HS-27A (cell line): ENCODE measurements around the gene MEI1.
"Not testable (repeated sequence)": the region's sequence is repeated elsewhere in the genome, so short reads cannot be mapped to it uniquely, and the experiment has no call there.

ENCODE experiments used
- DNase-seq: peaks from one replicate; pipeline ENCODE4 v3.0.0-alpha.2; 2012; ENCODE audit warnings: low read depth, missing footprints

Gene MEI1

DNA sequence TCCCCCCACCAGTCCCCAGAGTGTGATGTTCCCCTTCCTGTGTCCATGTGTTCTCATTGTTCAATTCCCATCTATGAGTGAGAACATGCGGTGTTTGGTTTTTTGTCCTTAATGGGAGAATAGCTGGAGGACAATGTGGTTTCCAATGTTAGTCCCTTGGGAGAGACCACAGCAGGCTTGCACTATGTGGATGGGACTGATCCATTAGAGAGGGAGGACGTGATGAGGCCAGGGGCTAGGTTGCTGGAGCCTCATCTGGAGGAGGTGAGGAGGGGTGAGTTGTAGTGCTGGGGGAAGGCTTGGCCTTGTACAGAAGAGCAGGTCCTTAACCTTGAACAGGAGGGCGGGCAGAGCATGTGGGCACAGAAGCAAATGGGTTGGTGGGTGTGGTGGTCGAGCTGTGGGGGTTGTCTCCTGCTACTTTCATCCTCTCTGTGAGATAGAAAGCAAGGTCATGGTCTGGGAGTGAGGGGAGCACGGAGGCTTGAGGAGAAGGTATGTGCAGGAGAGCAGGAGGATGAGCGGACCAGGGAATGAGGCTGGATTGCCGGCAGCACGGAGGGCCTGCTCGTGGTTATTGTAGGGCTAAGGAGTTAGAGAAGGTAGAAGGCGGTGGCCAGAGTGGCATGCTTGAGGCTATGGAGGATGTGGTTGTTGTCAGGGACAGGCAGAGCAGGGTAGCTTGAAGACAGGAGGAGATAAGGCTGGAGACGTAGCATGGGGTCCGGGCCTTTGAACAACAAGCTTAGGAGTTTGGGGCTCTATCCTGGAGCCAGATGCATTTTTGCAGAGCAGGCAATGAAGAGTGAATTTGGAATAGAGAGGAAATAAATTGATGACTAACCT is 122.4 kb downstream of the MEI1 start:
- no peak for DNase-seq

DNA sequence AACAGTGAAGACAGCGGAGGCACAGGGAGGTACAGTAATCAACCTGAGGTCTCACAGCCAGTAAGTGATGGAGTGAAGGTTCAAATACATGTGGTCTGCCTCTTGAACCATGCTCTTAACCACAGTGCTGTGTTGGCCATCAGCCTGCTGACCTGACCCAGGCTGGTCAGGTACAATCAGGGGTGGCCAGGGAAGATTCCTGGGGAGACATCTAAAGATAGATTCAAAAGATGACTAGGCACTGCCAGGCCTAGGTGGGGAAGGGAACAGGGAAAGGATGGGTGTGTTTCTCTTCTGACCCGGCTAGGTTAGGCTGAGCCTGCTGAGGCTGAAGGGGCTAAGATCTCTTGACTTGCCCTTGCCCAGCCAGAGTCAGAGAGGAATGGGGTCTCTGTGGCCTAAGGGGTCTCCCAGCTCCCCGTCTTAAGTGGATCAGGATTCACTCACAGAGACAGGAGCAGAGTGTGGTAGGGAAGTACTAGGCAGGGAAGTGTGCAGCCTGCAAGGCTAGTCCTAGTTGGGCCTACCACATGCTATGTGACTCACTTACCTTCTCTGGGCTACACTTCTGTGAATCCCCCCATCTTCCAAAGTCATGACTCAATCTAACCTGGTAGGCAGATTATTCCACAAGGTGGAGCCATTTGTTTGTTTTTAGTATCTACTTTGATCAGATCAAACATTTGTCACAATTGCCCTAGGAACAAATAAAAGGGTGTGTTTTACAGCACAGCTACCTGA is 123.2 kb downstream of the MEI1 start:
- DNase-seq = no peak

DNA sequence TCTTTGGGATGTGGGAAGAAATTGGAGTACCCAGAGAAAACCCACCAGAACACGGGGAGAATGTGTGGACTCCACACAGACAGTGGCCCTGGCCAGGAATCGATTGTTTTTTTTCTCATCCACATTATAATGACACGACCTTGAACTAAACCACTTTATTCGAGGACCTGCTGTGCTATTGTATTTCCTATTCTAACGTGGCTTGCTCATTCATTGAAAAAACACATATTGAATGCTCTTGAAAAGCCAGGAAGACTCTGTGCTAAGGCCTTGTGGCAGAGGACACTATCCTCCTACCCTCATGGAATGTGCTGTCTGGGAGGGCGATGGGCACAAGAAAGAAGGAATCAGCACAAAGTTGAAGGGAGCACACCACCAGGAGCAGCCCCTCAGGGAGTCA is 124.5 kb downstream of the MEI1 start:
- DNase-seq = no peak

DNA sequence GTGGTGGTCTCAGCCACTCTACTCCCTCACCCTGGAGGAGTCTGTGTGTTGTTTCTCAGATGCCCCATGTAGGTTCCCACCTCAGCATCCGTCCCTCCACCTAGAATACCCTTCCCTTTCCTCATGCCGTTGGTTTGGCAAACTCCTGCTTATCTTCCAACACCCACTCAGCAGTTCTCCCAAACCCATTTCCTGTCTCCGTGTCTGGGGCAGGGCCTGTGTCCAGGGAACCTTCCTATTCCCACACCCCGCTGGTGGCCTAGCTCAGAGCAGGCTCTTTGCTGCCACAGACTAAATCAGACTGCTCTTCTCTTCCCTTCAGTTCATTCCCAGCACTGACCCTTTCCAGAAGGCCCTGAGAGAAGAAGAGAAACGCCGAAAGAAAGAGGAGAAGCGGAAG is 126.1 kb downstream of the MEI1 start:
- no peak for DNase-seq

DNA sequence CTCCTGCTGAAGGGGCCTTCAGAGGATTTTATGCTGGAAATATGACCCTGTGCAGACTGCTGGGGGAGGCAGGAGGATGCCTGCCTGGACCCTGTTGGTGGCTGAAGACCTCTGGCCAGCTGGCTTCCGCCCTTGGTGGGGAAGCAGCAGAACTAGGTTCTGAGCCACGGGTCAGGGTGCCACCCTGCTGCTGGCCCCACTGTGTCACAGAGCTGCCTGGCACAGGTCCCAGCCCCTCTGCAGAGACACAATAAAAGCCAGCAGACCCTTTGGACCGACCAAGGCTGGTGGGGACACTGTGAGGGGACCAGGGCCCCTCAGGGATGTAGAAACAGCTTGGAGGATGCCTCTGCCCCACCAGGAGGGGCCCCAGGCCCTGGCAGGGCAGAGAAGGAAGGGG is 126.7 kb downstream of the MEI1 start:
- DNase-seq = no peak

DNA sequence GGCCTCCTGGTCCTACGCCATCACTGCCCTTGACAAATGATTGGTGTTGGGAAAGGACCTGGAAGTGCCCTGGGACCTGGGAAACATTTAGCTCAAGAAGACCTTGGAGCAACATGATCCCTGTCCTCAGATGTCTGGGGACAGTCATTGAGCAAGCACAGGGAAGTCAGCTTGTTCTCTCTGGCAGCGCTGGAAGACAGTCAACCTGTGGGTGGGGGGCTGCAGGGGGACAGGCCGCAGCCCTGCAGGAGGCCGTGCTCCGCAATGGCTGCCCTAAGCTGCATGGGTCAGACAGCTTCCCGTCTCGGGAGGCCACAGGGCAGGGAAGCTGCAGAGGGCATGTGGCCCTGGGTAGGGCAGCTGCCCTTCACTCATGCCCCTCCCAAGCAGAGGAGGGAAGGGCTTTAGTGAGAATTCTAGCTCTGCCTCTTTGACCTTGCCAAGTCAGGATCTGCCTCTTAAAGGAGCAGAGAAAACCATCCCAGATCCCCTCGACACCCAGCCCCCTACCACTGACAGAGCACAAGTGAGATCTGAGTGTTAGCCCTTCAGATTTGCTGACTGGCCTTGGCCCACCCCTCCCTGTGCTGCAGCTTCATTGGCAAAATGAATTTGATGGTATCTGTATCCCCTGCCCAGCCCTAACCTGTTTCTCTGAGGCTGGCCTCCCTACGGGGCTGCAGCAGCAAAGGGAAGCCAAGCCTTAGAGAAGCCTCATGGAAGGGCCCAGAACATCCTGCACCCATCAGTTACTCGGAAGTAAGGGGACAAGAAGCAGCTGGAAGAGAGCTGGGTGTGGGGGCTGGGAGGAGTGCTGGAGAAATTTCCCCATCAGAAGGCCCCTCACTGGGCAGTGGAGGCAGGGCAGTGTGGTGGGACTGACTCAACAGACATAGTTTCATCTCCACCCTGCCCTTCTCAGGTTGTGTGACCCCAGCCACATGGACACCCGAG is 127.4 kb downstream of the MEI1 start:
- no peak for DNase-seq

DNA sequence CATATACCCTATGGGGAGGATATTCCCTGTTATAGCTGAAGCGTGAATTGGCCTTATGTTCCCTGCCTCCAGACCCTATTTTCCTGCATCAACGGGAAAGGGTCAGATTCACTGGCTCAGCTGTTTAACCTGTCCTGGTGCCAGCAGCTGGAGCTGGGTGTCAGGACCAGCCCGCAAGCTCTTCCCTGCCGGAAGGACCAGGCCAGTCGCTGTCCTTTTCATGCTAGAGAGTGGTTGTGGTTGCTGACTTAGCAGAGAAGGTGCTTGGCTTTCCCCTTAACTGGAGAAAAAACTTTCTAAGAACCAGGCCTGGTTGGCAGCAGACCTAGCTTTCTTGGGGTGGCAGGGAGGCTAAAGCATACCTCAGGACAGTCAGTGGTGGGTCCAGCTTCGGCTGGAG is 128.4 kb downstream of the MEI1 start:
- no peak for DNase-seq

DNA sequence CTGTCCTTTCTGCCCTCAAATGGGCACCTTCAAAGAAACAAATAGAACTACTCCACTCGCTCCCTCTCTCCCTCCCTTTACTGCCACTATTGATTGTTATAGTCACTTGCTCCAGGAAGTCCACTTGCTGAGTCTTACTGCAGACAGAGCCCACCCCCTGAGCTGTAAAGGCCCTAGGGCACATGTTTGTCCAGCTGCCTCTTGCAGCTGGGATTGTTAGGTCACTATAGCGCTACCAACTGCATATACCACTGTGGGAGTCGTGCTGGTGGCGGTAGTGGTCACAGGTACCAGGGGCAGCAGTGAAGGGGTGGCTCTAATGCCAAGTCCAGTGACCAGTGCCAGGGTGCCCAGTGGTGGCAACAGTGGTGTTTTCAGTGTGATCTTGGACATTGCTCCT is 129.2 kb downstream of the MEI1 start:
- DNase-seq = no peak

DNA sequence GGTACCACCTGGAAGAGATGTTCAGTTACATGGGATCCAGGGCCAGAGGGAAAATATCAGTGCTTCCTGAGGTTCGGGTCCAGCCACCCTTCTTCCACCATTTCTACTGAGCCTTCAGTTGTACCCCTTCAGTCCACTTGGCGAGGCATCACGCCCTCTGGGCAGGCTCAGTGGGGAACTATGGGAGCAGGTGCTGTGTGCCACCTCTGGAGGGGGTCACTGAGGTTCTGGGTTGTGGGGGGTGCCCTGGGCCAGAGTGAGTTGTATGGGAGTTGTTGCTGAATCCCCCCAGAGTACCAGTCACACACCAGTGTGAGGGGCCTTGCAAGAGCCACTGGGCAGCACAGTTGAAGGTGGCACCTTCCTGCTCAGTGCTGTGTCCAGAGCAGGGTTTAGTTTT is 130.9 kb downstream of the MEI1 start:
- DNase-seq = no peak

DNA sequence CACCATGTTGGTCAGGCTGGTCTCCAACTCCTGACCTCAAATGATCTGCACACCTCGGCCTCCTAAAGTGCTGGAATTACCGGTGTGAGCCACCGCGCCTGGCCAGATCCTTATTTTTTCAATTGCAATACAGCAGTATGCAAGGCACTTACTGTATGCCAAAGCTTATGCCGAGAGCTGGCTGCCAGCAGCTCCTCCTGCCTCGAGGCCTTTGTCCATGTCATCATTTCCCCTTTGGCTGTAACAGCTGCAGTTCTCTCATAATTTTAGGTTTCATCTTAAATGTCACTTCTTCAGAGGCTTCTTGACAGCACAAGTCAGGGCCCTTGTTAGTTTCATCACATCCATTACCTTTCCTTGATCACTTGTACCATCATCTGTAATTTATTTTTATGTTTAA is 132.1 kb downstream of the MEI1 start:
- DNase-seq = no peak

DNA sequence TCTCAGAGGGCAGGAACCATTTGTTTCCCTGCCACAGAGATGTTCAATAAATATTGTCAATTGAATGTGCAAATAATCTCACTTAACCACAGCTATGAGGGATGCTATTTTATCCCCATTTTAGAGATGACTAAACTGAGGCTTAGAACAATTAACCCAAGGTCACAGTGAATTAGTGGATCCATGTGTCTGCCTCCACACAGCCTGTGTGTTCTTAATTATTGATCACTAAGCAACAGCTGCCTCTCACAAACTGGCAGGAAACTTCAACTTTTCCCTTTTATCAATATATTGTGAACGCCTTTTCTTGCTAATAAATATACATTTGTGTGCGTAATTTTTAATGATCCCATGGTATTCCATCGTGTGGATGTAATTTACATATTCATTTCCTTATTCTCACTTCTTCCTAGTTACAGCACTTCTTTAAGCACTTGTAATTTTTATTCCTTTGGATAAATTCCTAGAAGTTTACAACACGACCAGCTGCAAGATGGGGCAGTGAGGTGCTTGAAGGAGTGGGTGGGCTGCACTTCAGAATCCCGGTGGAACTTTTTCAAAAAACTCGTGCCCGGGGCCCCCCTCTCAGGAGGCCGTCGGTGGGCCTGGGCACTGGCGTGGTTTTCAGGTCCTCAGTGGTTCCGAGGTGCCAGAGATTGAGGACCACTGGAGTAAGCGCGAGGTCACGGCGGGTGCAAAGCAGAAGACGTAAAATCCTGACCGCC is 132.7 kb downstream of the MEI1 start:
- no peak for DNase-seq

DNA sequence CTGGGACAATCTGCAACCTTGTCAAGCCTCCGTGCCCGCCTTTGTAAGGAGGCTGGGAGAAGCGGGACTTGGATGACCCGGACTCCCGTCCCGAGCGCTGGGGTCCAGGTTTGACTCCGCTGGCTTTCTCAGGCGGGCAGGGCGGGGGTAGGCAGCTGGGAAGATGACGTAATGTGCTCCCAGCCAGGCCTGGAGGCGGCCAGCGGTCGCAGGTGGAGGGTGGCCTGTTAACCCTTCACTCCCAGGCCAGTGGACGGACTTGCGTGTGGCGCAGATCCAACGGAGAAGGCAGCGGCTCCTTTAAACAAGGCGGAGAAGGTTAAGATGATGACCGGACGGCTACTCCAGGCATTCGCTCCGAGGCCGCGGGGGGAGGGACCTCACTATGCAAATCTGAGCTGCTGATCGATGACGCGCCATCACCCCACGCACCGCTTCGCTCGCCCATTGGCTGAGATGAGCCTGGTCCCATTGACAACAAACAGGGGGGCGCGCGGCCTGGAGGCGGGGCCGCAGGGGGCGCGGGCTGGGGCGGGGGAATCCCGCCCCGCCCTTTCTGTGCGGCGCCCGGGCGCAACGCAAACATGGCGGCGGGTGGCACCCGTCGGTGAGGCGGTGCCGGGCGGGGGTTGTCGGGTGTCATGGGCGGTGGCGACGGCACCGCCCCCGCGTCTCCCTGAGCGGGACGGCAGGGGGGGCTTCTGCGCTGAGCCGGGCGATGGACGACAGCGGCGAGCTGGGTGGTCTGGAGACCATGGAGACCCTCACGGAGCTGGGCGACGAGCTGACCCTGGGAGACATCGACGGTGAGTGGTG is 133.5 kb downstream of the MEI1 start, which contains the start of gene SREBF2:
SREBF2 (plus strand) TSS at position 553 of the 816 bp plus-strand sequence; CDS start at position 719, 166 bp downstream.
- DNase-seq = peak; percentile 97

DNA sequence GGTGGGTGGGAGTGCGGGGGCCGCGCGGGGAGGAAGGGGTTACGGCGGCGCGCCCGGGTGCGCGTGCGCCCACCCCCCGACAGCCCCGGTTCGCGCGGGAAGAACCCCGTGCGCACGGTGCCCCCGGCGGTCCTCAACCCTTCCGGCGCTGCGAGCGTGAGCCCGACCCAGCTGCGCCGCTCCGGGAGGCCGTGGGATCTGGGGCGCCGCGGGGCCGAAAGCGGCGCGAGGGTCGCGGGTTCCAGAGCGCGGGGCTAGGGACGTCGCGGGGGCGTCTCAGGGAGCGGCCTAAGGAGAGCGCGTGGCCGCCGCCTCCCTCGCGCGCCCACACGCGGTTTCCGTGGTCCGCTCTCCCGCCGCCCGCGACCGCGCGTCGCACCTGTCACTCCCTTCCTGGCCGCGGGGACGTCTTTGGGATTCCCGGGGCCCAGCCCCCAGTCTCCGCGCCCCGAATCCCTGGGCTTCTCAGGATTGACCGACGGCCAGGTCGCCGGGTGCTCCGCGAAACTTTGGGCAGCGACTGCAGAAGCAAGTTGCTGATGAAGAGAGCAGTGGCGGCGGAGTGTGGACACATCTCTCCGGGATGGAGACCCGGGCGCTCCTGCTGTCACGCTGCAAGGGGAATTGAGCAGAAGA is 134.2 kb downstream of the MEI1 start:
- no peak for DNase-seq

DNA sequence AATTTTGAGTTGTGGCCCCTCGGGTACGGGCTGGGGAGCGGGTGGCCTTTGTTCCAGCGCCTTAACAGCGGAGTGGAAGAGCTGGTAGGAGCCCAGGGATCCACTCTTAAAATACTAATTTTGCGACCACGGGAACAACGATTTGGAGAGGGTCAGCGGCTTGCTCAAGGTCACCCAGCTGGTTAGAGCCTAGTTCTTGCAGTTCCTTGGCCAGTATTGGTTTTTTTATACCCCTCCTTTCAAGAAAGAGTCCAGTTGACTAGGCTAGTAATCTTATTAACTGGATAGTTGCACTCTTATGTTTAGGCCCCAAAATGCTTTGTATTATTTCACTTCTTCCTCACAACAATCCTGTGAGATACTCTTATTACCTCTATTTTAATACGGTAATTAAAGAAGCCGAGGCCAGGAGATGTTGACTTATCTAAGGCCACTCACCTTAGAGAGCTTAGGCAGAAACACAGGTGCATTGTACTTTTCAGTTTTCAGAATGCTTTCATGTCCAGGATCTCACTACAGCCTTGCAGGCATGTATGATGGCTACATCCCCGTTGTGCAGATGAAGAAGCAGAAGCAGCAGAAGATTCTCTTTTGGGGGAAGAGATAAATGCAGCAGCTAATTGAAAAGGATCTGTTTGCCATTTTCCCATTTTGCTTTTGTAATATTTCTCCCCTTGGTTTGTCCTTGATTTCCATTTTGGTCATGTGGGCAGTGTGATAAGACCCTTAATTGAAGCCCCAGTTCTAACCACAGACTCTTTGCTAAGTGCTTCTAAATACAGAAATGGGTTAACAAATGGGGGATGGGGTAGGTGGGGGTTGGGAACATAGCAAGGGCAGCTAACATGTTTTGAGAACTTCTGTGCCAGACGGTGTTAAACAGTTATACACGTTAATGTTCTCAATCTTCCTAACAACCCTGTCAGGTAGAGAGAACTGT is 135.0 kb downstream of the MEI1 start:
- no peak for DNase-seq

DNA sequence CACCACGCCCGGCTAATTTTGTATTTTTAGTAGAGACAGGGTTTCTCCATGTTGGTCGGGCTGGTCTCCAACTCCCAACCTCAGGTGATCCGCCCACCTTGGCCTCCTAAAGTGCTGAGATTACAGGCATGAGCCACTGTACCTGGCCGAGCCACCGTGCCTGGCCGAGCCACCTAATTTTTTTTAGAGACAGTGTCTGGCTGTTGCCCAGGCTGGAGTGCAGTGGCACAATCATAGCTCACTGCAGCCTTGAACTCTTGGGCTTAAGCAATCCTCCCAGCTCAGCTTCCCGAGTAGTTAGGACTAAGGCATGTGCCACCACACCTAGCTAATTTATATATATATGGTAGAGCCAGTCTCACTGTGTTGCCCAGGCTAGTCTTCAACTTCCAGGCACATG is 136.2 kb downstream of the MEI1 start:
- DNase-seq = not testable (repeated sequence)

DNA sequence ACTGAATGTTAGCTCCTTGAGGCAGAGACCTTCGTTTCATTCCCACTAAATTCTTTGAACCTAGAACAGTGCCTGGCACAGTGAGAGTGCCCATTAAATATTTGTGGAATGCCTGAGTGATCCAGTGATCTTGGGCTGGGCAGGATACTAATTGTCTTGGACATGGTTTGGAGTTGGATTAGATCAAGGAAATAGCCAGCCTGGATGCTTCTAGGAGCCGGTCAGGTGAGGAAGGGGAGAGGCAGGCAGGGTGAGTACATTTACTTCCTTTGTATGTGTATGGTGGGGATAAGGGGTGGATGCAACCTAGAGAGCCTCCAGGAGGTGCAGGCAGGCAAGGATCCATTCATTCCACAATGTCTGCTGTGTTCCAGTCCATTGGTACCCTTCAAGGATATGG is 137.2 kb downstream of the MEI1 start:
- DNase-seq = no peak

DNA sequence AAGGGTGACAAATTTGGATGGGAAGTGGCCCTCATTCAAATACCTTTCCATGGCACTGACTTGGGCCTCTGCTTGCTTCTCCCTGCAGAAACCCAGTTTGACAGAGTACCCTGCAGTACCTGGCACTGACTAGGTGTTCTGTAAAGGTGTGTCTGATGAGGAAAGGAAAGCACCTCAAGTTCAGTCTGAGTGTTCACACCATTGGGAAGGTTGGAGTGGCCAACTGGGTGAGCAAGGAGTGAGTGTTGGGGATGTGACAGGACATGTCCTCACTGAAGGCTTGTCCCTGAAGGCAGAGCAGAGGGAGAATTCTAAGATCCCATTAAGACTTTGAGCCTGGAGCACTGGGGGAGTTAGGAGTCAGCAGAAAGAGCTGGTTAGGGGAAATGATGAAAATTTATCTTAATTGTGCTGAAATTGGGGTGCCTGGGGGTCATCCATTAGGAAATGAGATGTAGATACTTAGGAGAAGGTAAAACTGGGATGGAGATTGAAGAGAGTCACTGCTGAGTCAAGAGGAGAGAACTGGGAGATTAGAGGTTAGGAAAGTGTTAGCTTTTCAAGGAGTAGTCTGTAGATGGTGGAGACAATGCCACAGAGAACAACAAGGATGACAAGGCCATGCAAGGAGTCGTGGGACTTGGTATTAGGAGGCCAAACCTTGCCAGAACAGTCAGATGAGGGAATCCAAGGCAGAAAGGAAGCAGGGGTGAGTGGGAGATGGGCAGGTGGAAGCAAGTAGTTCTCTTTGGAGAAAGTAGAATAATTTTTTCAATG is 139.7 kb downstream of the MEI1 start:
- no peak for DNase-seq

DNA sequence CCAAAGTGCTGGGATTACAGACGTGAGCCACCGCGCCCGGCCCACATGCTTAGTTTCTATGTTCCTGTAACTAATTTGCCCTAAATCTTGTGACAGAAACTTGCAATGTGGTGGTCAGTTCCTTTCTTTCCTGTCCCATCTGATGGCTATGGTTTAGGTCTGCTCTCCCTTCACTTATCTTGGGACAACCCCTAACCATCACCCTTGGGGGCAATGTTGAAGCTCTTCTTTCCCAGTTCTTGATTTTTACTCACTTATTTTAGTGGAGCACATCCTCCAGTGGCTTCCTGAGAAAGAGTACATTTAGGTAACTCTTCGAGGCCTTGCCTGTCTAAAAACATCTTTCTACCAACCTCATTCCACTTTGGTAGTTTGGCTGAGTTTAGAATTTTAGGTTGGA is 140.9 kb downstream of the MEI1 start:
- DNase-seq = no peak
